ENCODE results near the gene TVP23A. TPM values are rescaled to one million over a fixed set of nuclear protein-coding genes. Genes with fewer than 3 reads are reported as not detected.

TVP23A gene
- total RNA-seq, 1 experiment from 2014 or later, result not detected

- Histone ChIP-seq H2AFZ (ENCODE audit: low read length) (no peak overlapping the region), H3K9ac (ENCODE audit: low read length) (no peak overlapping the region), H3K36me3 (ENCODE audit: low read depth, low read length) (no peaks in the 10 kb centered on the region), H3K79me2 (ENCODE audit: low read length) (no peaks in the 10 kb centered on the region), H3K9me3 (ENCODE audit: low read length) (no peaks in the 10 kb centered on the region), H3K27ac (ENCODE audit: low read length) (no peak overlapping the region), H3K27me3 (ENCODE audit: low read length) (no peaks in the 10 kb centered on the region), H3K4me3 (ENCODE audit: low read length) (no peak overlapping the region), H3K9me2 (replicated peaks; ENCODE audit: low read length) (no peaks in the 10 kb centered on the region), H3K4me1 (ENCODE audit: insufficient read depth, low read length) (peaks cover 12% of the 10 kb centered on the region), H3K4me2 (ENCODE audit: low read length) (no peak overlapping the region), H3F3A (ENCODE audit: low read length, unreplicated experiment) (no peaks in the 10 kb centered on the region), H4K20me1 (ENCODE audit: low read length) (no peaks in the 10 kb centered on the region)
- ATAC-seq (no peak), DNase-seq (no peak)
- POLR2A ChIA-PET (ENCODE audit: unreplicated experiment), result no interaction called here
- CTCF ChIA-PET, result no interaction called here
- intact Hi-C loops (cut with micrococcal nuclease), result no loop called here
- BruUV-seq (replicated peaks), result no TSS peak
- TF ChIP-seq, protein P1, sequence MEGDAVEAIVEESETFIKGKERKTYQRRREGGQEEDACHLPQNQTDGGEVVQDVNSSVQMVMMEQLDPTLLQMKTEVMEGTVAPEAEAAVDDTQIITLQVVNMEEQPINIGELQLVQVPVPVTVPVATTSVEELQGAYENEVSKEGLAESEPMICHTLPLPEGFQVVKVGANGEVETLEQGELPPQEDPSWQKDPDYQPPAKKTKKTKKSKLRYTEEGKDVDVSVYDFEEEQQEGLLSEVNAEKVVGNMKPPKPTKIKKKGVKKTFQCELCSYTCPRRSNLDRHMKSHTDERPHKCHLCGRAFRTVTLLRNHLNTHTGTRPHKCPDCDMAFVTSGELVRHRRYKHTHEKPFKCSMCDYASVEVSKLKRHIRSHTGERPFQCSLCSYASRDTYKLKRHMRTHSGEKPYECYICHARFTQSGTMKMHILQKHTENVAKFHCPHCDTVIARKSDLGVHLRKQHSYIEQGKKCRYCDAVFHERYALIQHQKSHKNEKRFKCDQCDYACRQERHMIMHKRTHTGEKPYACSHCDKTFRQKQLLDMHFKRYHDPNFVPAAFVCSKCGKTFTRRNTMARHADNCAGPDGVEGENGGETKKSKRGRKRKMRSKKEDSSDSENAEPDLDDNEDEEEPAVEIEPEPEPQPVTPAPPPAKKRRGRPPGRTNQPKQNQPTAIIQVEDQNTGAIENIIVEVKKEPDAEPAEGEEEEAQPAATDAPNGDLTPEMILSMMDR (conservative IDR thresholded peaks at IDR 0.05; ENCODE audit: low read depth, low read length), result no peak
- no peak for TF ChIP-seq EZH2 (IDR thresholded peaks at IDR 0.05; ENCODE audit: low read length, unreplicated experiment)
- no peak for TF ChIP-seq EZH2phosphoT487 (IDR thresholded peaks at IDR 0.05; ENCODE audit: borderline replicate concordance, low read length)
These were observed 41.1 kb upstream of the TVP23A start for GRCh38 chr16:10859658-10860057.

- no peak for DNase-seq
- no peak for ATAC-seq
- no peak overlapping the region for H2AFZ ChIP-seq (ENCODE audit: low read length)
- no peak overlapping the region for H3K9ac ChIP-seq (ENCODE audit: low read length)
- H3K4me3 ChIP-seq (ENCODE audit: low read length), result no peak overlapping the region
- TF ChIP-seq EZH2 (IDR thresholded peaks at IDR 0.05; ENCODE audit: low read length, unreplicated experiment) (no peak), EZH2phosphoT487 (IDR thresholded peaks at IDR 0.05; ENCODE audit: borderline replicate concordance, low read length) (no peak)
- TF ChIP-seq, protein P1 (conservative IDR thresholded peaks at IDR 0.05; ENCODE audit: low read depth, low read length), result no peak
- no peaks in the 10 kb centered on the region for H3K79me2 ChIP-seq (ENCODE audit: low read length)
- H3F3A ChIP-seq (ENCODE audit: low read length, unreplicated experiment), result no peaks in the 10 kb centered on the region
- POLR2A ChIA-PET (ENCODE audit: unreplicated experiment), result no interaction called here
- no TSS peak for BruUV-seq (replicated peaks)
- H3K9me2 ChIP-seq (replicated peaks; ENCODE audit: low read length), result no peaks in the 10 kb centered on the region
- H3K27me3 ChIP-seq (ENCODE audit: low read length), result no peaks in the 10 kb centered on the region
- no peak overlapping the region for H3K4me2 ChIP-seq (ENCODE audit: low read length)
- H3K4me1 ChIP-seq (ENCODE audit: insufficient read depth, low read length), result peaks cover 12% of the 10 kb centered on the region
- no peaks in the 10 kb centered on the region for H3K36me3 ChIP-seq (ENCODE audit: low read depth, low read length)
- no peak overlapping the region for H3K27ac ChIP-seq (ENCODE audit: low read length)
- H3K9me3 ChIP-seq (ENCODE audit: low read length), result no peaks in the 10 kb centered on the region
- no peaks in the 10 kb centered on the region for H4K20me1 ChIP-seq (ENCODE audit: low read length)
- CTCF ChIA-PET, result no interaction called here
- intact Hi-C loops (cut with micrococcal nuclease), result no loop called here
These were observed 40.4 kb upstream of the TVP23A start for GRCh38 chr16:10859020-10859419.

DNA sequence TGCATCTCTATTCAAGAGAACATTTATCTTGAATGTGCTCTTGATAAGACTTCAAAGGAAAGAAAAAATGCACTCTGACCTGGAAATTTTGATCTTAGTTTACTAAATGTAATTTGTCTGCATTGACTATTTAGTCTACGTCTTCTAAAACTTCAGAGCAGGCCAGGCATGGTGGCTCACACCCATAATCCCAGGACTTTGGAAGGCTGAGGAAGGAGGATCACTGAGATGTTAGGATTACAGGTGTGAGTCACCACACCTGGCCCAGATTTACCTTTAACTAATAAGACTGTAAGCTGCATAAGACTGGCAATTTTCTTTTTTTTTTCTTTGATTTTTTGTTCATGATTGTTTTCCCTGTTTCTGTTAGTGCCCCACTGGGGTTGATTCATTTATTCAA is 39.6 kb upstream of the TVP23A start:
- no peak overlapping the region for H3K9ac ChIP-seq (ENCODE audit: low read length)
- H3K4me3 ChIP-seq (ENCODE audit: low read length), result no peak overlapping the region
- no peaks in the 10 kb centered on the region for H3K9me2 ChIP-seq (replicated peaks; ENCODE audit: low read length)
- no peaks in the 10 kb centered on the region for H3K9me3 ChIP-seq (ENCODE audit: low read length)
- no peak for DNase-seq
- TF ChIP-seq EZH2 (IDR thresholded peaks at IDR 0.05; ENCODE audit: low read length, unreplicated experiment) (no peak), EZH2phosphoT487 (IDR thresholded peaks at IDR 0.05; ENCODE audit: borderline replicate concordance, low read length) (no peak)
- TF ChIP-seq, protein P1 (conservative IDR thresholded peaks at IDR 0.05; ENCODE audit: low read depth, low read length), result no peak
- H2AFZ ChIP-seq (ENCODE audit: low read length), result no peak overlapping the region
- peaks cover 12% of the 10 kb centered on the region for H3K4me1 ChIP-seq (ENCODE audit: insufficient read depth, low read length)
- H3K4me2 ChIP-seq (ENCODE audit: low read length), result no peak overlapping the region
- H3K36me3 ChIP-seq (ENCODE audit: low read depth, low read length), result no peaks in the 10 kb centered on the region
- no peak overlapping the region for H3K27ac ChIP-seq (ENCODE audit: low read length)
- POLR2A ChIA-PET (ENCODE audit: unreplicated experiment), result no interaction called here
- CTCF ChIA-PET, result no interaction called here
- no peaks in the 10 kb centered on the region for H4K20me1 ChIP-seq (ENCODE audit: low read length)
- H3K27me3 ChIP-seq (ENCODE audit: low read length), result no peaks in the 10 kb centered on the region
- H3F3A ChIP-seq (ENCODE audit: low read length, unreplicated experiment), result no peaks in the 10 kb centered on the region
- intact Hi-C loops (cut with micrococcal nuclease), result no loop called here
- BruUV-seq (replicated peaks), result no TSS peak
- H3K79me2 ChIP-seq (ENCODE audit: low read length), result no peaks in the 10 kb centered on the region
- ATAC-seq, result no peak

Measured in PC-3 (cell line).